GF-D8 (cell line): ENCODE data around the gene DOCK2.

Source experiments
- DNase-seq: peaks from one replicate; lab custom pipeline; 2025; lab: John Stamatoyannopoulos, UW

The DOCK2 gene

DNA sequence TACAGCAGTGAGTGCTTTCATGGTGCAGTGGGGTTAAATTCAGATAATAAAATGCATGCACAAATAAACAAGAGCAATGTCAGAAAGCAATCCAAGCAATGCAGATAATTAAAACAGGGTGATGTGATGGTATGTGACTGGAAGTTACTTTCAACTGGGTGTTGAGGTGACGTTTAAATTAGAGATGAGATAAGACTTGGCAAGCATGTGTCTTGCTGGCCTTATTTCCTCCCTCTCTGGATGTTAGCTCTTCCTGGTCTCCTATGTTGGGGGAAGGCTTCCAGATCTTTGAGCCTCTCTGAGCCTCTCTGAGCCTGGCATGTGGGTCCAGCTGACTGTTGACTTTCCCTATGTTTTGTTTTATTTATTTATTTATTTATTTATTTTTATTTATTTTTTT lies 54.4 kb downstream of the DOCK2 start:
- no peak for DNase-seq

DNA sequence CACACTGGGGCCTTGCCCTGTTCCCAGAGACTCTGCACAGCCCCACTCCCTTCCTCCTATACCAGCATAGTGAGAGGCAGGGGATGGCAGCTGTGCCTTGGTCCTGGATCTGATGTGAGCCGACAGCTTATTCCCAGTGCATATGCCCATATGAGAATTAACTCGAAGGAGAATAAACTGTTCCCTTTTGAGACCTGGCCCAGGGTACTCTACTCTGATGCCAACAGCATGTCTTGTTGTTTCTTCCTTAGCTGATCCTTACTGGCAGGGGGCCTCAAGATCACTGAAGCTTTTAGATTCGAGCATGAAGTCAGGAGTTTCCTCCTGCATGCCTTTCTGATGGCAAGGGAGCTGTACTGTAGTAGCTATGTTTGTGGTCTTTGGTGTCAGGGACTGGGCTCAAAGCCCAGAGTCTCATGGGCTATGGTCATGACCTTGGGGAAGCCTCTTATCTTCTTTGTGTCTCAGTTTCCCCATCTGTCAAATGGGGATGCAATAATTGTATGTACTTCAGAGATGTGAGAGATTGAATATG lies 57.1 kb downstream of the DOCK2 start:
- no peak for DNase-seq

DNA sequence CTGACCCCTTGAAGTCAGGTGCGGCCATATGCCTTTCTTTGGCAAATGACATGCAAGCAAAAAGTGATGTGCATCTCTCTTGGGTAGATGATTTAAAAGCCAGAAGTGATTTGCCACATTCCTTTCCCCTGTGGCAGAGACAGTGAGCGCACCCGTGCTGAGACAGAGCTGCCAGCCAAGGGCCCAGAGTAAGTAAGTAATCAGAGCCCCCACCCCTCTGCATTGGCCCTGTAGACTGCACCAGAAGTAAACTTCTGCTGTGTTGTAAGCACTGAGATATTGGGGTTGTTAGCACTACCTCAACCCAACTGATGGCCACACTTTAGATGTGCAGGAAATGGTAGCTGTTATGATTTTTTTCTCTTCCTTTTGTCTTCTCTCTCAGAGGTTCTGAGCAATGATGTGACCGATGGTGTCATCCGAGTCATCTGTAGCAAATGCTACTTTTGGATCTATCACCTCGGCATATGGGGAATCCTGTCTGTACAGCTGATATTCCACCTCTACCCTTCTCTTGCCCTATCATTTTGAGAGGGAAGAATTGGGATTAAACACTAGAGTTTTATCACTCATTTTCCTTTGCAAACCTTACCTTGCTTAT lies 58.0 kb downstream of the DOCK2 start:
- no peak for DNase-seq

DNA sequence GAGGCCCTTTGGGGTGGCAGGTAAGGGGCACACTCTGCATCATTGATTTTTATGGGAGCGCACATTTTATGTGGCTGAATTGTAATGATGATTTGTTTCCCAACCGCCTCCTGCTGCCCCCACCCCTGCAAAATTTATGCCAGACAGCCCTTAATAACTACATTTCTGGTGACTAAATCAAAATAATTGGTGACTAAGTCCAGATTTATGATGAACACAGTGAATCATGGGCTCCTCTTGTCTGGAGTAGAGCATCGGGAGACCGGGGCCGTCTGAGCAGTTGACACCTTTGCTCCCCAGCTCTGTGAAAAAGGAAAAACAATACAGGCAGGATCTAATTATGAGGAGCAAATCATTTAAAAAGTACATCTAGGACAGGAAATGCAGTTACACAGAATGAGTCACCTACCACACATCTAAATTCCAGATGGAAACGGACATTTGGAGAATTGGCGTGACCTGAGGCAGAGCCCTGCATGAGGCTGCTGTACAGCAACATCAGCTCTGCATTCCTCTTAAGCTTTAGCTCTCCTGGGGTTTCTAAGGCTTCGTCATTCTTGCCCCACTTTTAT lies 58.9 kb downstream of the DOCK2 start:
- DNase-seq: no peak

- DNase-seq: no peak
Measured at GRCh38 chr5:169696621-169697510, 59.8 kb downstream of the DOCK2 start.

GRCh38 chr5:169697511-169697890 lies 60.4 kb downstream of the DOCK2 start:
- DNase-seq: no peak

GRCh38 chr5:169697976-169698375 lies 60.9 kb downstream of the DOCK2 start:
- DNase-seq: no peak

DNA sequence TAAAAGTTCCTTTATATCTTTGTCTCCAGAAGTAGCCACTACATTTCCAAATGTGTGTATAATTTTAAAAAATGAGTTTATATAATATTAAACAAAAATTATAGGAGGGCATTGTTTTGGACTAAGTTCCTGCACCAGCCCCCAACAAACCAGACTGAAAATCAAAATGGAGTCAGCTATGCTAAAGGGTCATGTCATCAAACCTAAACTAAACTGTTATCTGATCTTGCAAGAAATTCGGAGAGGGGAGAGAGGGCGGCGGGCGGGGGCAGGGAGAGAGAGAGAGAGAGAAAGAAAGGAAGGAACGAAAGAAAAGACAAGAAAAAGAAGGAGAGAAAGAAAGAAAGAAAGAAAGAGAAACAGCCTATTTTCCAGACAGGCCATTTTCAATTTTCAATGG lies 63.5 kb downstream of the DOCK2 start:
- DNase-seq: no peak

GRCh38 chr5:169701910-169702451 lies 64.9 kb downstream of the DOCK2 start:
- no peak for DNase-seq

DNA sequence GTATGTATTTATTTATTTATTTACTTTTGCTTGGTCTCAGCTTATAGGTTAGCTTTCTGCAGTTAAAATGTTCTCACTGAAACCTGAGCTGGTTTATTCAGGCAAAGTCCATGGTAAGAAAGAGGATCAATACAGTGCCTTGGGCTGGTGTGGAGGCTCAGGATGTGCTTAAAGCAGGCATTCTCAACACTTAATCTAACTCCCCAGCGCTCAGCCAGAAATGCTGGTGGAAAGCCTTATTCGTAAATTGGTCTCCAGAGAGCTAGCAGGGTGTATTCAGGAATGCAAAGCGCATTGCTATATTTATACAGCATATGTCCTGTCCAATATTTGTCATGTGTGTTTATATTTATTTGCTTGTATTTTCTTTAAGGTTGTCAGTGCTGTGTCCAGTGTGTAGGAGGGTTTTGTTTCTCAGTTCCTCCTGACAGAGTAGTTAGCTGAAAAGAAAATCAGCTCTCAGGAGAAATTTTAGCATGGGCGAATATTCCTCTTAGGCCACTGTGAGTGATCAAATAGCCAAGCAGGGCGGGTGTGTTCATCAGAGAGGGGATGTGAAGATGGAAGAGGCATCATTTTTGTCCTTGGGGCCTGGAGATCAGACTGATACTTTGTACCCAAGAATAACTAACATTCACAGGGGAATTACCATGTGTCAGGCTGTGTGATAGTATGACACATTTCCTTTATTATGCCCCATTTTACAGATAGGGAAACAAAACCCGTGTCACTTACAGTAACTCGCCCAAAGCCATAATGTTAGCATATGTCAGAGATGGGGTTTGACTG lies 65.8 kb downstream of the DOCK2 start:
- DNase-seq: no peak

DNA sequence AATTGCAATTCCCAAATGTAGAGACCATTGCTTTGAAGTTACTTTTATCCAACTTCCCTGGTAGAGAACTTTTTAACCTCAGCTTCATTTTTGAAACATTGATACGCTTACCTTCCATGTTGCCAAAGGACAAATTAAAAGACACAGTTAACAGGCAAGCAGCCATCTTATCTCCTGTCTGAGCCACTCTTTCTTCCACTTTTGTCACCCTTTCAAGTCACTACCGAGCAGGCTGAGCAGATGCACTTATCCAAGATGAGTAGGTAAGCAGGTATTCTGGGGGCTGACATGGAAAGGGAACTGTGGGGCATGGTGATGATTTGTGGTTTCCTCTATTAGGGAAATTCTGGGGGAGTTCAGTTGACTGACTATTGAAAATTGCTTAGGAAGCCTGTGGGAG lies 66.7 kb downstream of the DOCK2 start:
- no peak for DNase-seq

- DNase-seq: no peak
Measured at GRCh38 chr5:169705322-169705721, 68.2 kb downstream of the DOCK2 start.

GRCh38 chr5:169706071-169706470 lies 69.0 kb downstream of the DOCK2 start:
- DNase-seq: no peak

DNA sequence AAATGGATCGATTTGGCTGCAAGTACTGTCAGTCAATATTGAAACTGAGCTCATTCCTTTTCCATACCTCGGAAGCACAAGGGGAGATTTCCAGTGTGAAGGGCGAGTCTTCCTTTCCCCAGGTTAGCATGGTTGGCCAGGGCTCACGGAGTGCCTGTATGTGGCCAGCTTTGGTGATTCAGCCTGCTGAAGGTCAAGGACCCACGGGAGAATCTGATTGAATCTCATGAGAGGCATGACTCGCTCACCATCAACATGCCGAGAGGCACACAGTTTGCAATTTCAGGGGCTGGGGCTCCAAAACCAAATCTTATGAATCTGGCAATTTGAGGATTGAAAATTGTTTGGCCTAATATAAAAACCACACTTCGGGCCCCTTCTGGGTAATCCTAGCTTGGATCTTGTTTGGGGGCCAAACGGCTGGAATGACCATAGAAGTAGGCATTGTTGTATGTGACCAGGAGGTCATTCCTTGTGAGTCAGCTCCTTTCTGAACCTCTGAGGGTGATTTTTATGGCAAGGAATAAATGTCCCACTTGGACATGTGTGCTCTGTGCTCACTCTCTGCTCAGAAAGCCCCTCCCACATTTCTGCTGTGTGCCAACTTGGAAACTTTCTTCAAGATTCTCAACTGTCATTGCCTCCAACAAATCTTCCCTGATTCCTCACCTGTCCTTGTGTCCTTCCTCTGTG lies 69.8 kb downstream of the DOCK2 start:
- DNase-seq: no peak

GRCh38 chr5:169707686-169708085 lies 70.6 kb downstream of the DOCK2 start:
- DNase-seq: no peak

DNA sequence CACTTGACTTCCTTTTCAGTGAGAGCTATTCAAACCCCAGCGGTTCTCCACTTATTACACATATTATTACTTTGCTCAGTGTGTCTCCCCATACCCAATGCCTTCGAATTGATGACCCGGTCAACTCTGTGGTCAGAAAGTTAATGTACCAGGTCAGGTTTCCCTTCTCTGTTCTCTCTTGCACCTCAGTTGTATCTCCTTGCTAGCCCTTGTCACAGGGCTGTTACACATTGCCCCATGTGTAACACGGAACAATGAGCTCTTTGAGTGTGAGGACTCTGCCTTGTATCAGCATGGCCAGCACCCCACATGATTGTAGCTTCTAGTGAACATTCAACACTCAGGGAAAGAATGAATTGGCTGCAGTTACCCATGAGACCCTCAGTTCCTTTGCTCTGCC lies 73.6 kb downstream of the DOCK2 start:
- no peak for DNase-seq

- DNase-seq: no peak
Measured at GRCh38 chr5:169711551-169712225, 74.6 kb downstream of the DOCK2 start.

DNA sequence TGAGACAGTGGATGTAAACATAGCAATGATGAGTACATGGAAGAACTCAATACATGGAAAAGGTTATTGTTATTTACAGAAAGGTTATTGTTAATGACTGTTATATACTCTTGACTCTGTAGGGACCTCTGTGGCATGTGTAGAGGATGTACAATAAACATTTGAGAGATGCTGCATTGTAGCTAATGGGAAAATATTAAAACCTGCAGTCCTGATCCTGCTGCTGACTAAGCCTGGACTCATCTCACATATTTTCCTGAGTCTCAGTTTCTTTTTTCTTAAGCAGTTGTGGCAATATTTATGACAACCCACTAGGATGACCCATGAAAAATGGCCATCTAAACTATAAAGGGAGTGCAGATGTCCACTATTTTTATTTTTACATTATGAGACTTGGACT lies 75.4 kb downstream of the DOCK2 start:
- DNase-seq: no peak

DNA sequence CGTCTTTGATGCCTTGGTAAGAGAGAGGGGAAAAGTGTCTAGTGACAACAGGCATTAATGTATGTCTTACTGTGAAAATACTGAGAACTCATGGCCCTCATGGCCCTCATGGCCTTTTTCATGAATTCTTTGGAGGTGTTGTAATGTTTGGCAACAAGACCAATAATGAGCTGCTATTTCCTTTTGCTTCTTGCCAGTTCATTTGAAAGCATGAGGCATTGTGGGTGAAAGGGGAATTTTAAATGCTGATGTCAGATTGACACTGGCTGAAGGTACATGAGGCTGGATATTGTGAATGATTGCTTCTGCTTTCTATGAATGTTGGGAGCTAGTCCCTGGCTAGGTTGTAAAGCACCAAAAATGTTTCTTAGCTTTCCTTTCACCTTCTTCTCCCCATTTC lies 79.2 kb downstream of the DOCK2 start:
- no peak for DNase-seq

GRCh38 chr5:169717288-169717687 lies 80.2 kb downstream of the DOCK2 start:
- DNase-seq: peak; percentile 77
